Neuronal stem cell (in vitro differentiated cells): Measurements from ENCODE around the gene SLC7A11.

Experiments
- DNase-seq: peaks from one replicate; pipeline ENCODE4 v3.0.0-alpha.2; 2013; ENCODE audit warnings: low spot score
- H2AFZ ChIP-seq: one replicate; pipeline ENCODE4 v1.6.1; 2013; ENCODE audit warnings: mild to moderate bottlenecking, low read length, inconsistent platforms
- H2AK5ac ChIP-seq: 2 replicates; pipeline ENCODE4 v1.6.1; 2013; ENCODE audit warnings: low read depth, mild to moderate bottlenecking, inconsistent platforms, low read length, moderate library complexity, mixed read lengths
- H2BK120ac ChIP-seq: 2 replicates; pipeline ENCODE4 v1.6.1; 2013; ENCODE audit warnings: low read depth, mild to moderate bottlenecking, inconsistent platforms, low read length, moderate library complexity, mixed read lengths
- H2BK12ac ChIP-seq: one replicate; pipeline ENCODE4 v1.6.1; 2013; ENCODE audit warnings: low read length, inconsistent platforms
- H2BK15ac ChIP-seq: 2 replicates; pipeline ENCODE4 v1.6.1; 2013; ENCODE audit warnings: mild to moderate bottlenecking, low read length, inconsistent platforms, mixed read lengths
- H2BK5ac ChIP-seq: one replicate; pipeline ENCODE4 v1.6.1; 2013; ENCODE audit warnings: inconsistent platforms, mild to moderate bottlenecking, low read length, moderate library complexity
- H3K14ac ChIP-seq: one replicate; pipeline ENCODE4 v1.6.1; 2013; ENCODE audit warnings: low read length, inconsistent platforms
- H3K18ac ChIP-seq: 2 replicates; pipeline ENCODE4 v1.6.1; 2013; ENCODE audit warnings: low read length, inconsistent platforms
- H3K23ac ChIP-seq: 2 replicates; pipeline ENCODE4 v1.6.1; 2013; ENCODE audit warnings: low read depth, mild to moderate bottlenecking, mixed read lengths, low read length, inconsistent platforms; ENCODE audit not compliant: poor library complexity
- H3K27ac ChIP-seq: replicated peaks from 3 replicates; pipeline ENCODE4 v1.5.1; 2013; ENCODE audit warnings: low read length, inconsistent platforms
- H3K27me3 ChIP-seq, 3 experiments: 2 replicates each; pipeline ENCODE4 v1.6.1; 2013; ENCODE audit warnings: low read length in 3 of 3, mild to moderate bottlenecking in 2 of 3, inconsistent platforms in 1 of 3, low read depth in 1 of 3, mixed read lengths in 1 of 3, moderate library complexity in 1 of 3; ENCODE audit not compliant: control insufficient read depth in 3 of 3, insufficient read depth in 3 of 3
- H3K36me3 ChIP-seq, 2 donors: replicated peaks in 1 of 2; 2 replicates each; pipeline ENCODE4 v1.6.1; 2013; ENCODE audit warnings: low read length in 2 of 2; ENCODE audit not compliant: control insufficient read depth in 2 of 2, insufficient read depth in 2 of 2
- H3K4ac ChIP-seq: 2 replicates; pipeline ENCODE4 v1.6.1; 2013; ENCODE audit warnings: inconsistent platforms, mild to moderate bottlenecking, low read length, moderate library complexity
- H3K4me1 ChIP-seq, 2 donors: 1 replicate in 1 of 2; 2 replicates in 1 of 2; pipeline ENCODE4 v1.6.1; 2013; ENCODE audit warnings: low read length in 2 of 2, low read depth in 1 of 2; ENCODE audit not compliant: control insufficient read depth in 2 of 2, insufficient read depth in 1 of 2
- H3K4me2 ChIP-seq: one replicate; pipeline ENCODE4 v1.6.1; 2013; ENCODE audit warnings: mild to moderate bottlenecking, low read length, inconsistent platforms; ENCODE audit not compliant: insufficient read depth, poor library complexity, severe bottlenecking
- H3K4me3 ChIP-seq, 2 donors: 2 replicates each; pipeline ENCODE4 v1.5.1; 2013; ENCODE audit warnings: low read length in 2 of 2, mild to moderate bottlenecking in 2 of 2, inconsistent platforms in 1 of 2, moderate library complexity in 1 of 2
- H3K79me1 ChIP-seq: one replicate; pipeline ENCODE4 v1.6.1; 2013; ENCODE audit warnings: low read depth, mild to moderate bottlenecking, inconsistent platforms, low read length, moderate library complexity
- H3K9ac ChIP-seq: one replicate; pipeline ENCODE4 v1.6.1; 2013; ENCODE audit warnings: mild to moderate bottlenecking, low read depth, low read length, inconsistent platforms; ENCODE audit not compliant: poor library complexity
- H3K9me3 ChIP-seq, 2 donors: replicated peaks in 1 of 2; 2 replicates each; pipeline versions ENCODE3 to v1.6.1; 2013; ENCODE audit warnings: low read length in 2 of 2, mild to moderate bottlenecking in 2 of 2, inconsistent platforms in 1 of 2, low read depth in 1 of 2, mixed read lengths in 1 of 2, moderate library complexity in 1 of 2; ENCODE audit not compliant: control insufficient read depth in 2 of 2, insufficient read depth in 1 of 2
- H4K8ac ChIP-seq: one replicate; pipeline ENCODE4 v1.6.1; 2013; ENCODE audit warnings: low read depth, mild to moderate bottlenecking, inconsistent platforms, low read length, moderate library complexity
- H4K91ac ChIP-seq: one replicate; pipeline ENCODE4 v1.6.1; 2013; ENCODE audit warnings: low read length, low read depth, mild to moderate bottlenecking, inconsistent platforms; ENCODE audit not compliant: poor library complexity
- WGBS, 2 donors: extraction: QIAGEN DNeasy Blood & Tissue Kit; methylation state at CpG; one replicate each; pipeline ENCODE4 v1.1.7; 2013; ENCODE audit warnings: missing lambda C conversion rate in 2 of 2, mixed read lengths in 1 of 2; ENCODE audit not compliant: insufficient read length in 2 of 2, insufficient replicate concordance in 1 of 2; ENCODE audit errors: extremely low coverage in 2 of 2; 5-methylcytosine and 5-hydroxymethylcytosine counted together

SLC7A11 gene

GRCh38 chr4:138248058-138248457 lies 5.9 kb upstream of the SLC7A11 start:
- Histone ChIP-seq H3K4me1 (peaks cover 3 to 8% of the 10 kb centered on the region in 2 donors), H3K27ac (no peak overlapping the region), H2BK5ac (no peak overlapping the region), H3K27me3 (no peaks in the 10 kb centered on the region), H4K8ac (no peak overlapping the region), H3K18ac (no peak overlapping the region), H3K9ac (no peak overlapping the region), H3K79me1 (no peaks in the 10 kb centered on the region), H2AK5ac (no peak overlapping the region), H3K4ac (no peak overlapping the region), H2BK12ac (no peak overlapping the region), H3K9me3 (no peaks in the 10 kb centered on the region), H4K91ac (no peak overlapping the region), H2AFZ (no peak overlapping the region), H2BK120ac (no peak overlapping the region), H3K4me2 (no peak overlapping the region), H3K23ac (no peak overlapping the region), H3K36me3 (no peaks in the 10 kb centered on the region), H2BK15ac (no peak overlapping the region), H3K4me3 (no peak overlapping the region), H3K14ac (no peak overlapping the region)
- DNase-seq = no peak
- WGBS, 2 donors = no CpG with 5 or more reads among the region's 2 CpGs

- no peak overlapping the region for H2BK12ac ChIP-seq
- no peaks in the 10 kb centered on the region for H3K79me1 ChIP-seq
- no peaks in the 10 kb centered on the region for H3K36me3 ChIP-seq
- H3K9me3 ChIP-seq = no peaks in the 10 kb centered on the region
- H3K4me3 ChIP-seq = no peak overlapping the region
- H3K27ac ChIP-seq = no peak overlapping the region
- no peak overlapping the region for H3K18ac ChIP-seq
- no peak overlapping the region for H3K4ac ChIP-seq
- WGBS, 2 donors = 100% methylated on average over 1 of the region's 3 CpGs
- no peak overlapping the region for H4K91ac ChIP-seq
- no peak overlapping the region for H2BK15ac ChIP-seq
- H3K9ac ChIP-seq = no peak overlapping the region
- no peak overlapping the region for H2BK5ac ChIP-seq
- no peak overlapping the region for H3K14ac ChIP-seq
- DNase-seq = no peak
- H2AFZ ChIP-seq = no peak overlapping the region
- no peak overlapping the region for H3K4me2 ChIP-seq
- no peaks in the 10 kb centered on the region for H3K27me3 ChIP-seq
- no peak overlapping the region for H2BK120ac ChIP-seq
- H2AK5ac ChIP-seq = no peak overlapping the region
- no peak overlapping the region for H3K23ac ChIP-seq
- peaks cover 3 to 10% of the 10 kb centered on the region in 2 donors for H3K4me1 ChIP-seq
- no peak overlapping the region for H4K8ac ChIP-seq
These were observed 5.5 kb upstream of the SLC7A11 start for GRCh38 chr4:138247643-138248042.

- no peak overlapping the region for H3K18ac ChIP-seq
- DNase-seq = no peak
- no peaks in the 10 kb centered on the region for H3K79me1 ChIP-seq
- no CpG with 5 or more reads among the region's 3 CpGs for WGBS, 2 donors
- H2BK5ac ChIP-seq = no peak overlapping the region
- no peak overlapping the region for H4K8ac ChIP-seq
- H3K4me2 ChIP-seq = no peak overlapping the region
- H3K27ac ChIP-seq = no peak overlapping the region
- H2BK120ac ChIP-seq = no peak overlapping the region
- H3K14ac ChIP-seq = no peak overlapping the region
- H3K27me3 ChIP-seq = no peaks in the 10 kb centered on the region
- H2BK12ac ChIP-seq = no peak overlapping the region
- H3K23ac ChIP-seq = no peak overlapping the region
- H4K91ac ChIP-seq = no peak overlapping the region
- H2AK5ac ChIP-seq = no peak overlapping the region
- H3K4me1 ChIP-seq = peaks cover 2 to 13% of the 10 kb centered on the region in 2 donors
- H3K9ac ChIP-seq = no peak overlapping the region
- no peak overlapping the region for H2BK15ac ChIP-seq
- H2AFZ ChIP-seq = peak overlapping the region; percentile 47
- H3K4me3 ChIP-seq = no peak overlapping the region
- no peaks in the 10 kb centered on the region for H3K36me3 ChIP-seq
- no peak overlapping the region for H3K4ac ChIP-seq
- H3K9me3 ChIP-seq = no peaks in the 10 kb centered on the region
These were observed 1.2 kb upstream of the SLC7A11 start for GRCh38 chr4:138243369-138243768.

- Histone ChIP-seq H2AFZ (peak overlapping the region; percentile 75), H3K9me3 (no peaks in the 10 kb centered on the region), H3K4me2 (no peak overlapping the region), H3K18ac (no peak overlapping the region), H3K9ac (no peak overlapping the region), H3K23ac (no peak overlapping the region), H3K27ac (no peak overlapping the region), H3K36me3 (no peaks in the 10 kb centered on the region), H2BK15ac (no peak overlapping the region), H2BK120ac (no peak overlapping the region), H3K4ac (no peak overlapping the region), H3K4me1 (peaks cover 2 to 13% of the 10 kb centered on the region in 2 donors), H2AK5ac (no peak overlapping the region), H4K91ac (no peak overlapping the region), H3K79me1 (no peaks in the 10 kb centered on the region), H3K4me3 (peak overlapping the region in 1 of 2 donors; percentile 24), H2BK12ac (no peak overlapping the region), H3K27me3 (no peaks in the 10 kb centered on the region), H2BK5ac (no peak overlapping the region), H4K8ac (no peak overlapping the region), H3K14ac (no peak overlapping the region)
- no peak for DNase-seq
- WGBS, 2 donors = no CpG with 5 or more reads among the region's 1 CpG
These were observed 646 bp upstream of the SLC7A11 start for GRCh38 chr4:138242834-138243156.
